Endothelial cell of umbilical vein (primary cell): ENCODE measurements around the gene USP46. TPM values are rescaled to one million over a fixed set of nuclear protein-coding genes. Genes with fewer than 3 reads are reported as not detected.

ENCODE experiments used
- BruUV-seq: library from RNA; stranded (reverse); fragments of 400-500 nt; replicated peaks from 2 replicates; lab custom pipeline; 2021; lab: Mats Ljungman, UMichigan
- CTCF ChIA-PET: fragments of 300-600, 350-600 bp; sonication (Branson Sonifier 250); formaldehyde crosslinking; loops from one replicate; lab custom pipeline; 2021; ENCODE audit warnings: antibody characterized with exemption, inconsistent platforms; lab: Charles Lee
- POLR2A ChIA-PET: fragments of 300-600, 350-600 bp; sonication (Branson Sonifier 250); formaldehyde crosslinking; loops from one replicate; lab custom pipeline; 2021; ENCODE audit warnings: antibody characterized with exemption, inconsistent platforms; lab: Charles Lee
- DNase-seq: peaks from one replicate; pipeline ENCODE4 v3.0.0-alpha.2; 2011; ENCODE audit warnings: low read depth, low spot score
- FAIRE-seq: peaks from 2 replicates; lab custom pipeline; 2011; peaks lifted over from hg19 to GRCh38; lab: Jason Lieb, UNC
- H2AFZ ChIP-seq: 2 replicates; pipeline ENCODE4 v1.6.0; 2012; ENCODE audit warnings: low read depth, low read length, control low read depth, inconsistent platforms
- H3K27ac ChIP-seq: 2 replicates; pipeline ENCODE4 v1.5.1; 2011; ENCODE audit warnings: low read depth, mild to moderate bottlenecking, control low read depth, low read length, moderate library complexity; ENCODE audit not compliant: insufficient read depth
- H3K27me3 ChIP-seq, 2 experiments: 2 replicates each; pipeline versions ENCODE4 v1.6.0 to v1.6.1; 2011; ENCODE audit warnings: low read length in 2 of 2, mixed read lengths in 1 of 2; ENCODE audit not compliant: control insufficient read depth in 2 of 2, insufficient read depth in 2 of 2
- H3K36me3 ChIP-seq, 2 experiments: 2 replicates in 1 of 2; 3 replicates in 1 of 2; pipeline ENCODE4 v1.5.1; 2011; ENCODE audit warnings: low read length in 2 of 2, mild to moderate bottlenecking in 1 of 2, moderate library complexity in 1 of 2; ENCODE audit not compliant: control insufficient read depth in 2 of 2, insufficient read depth in 2 of 2; ENCODE audit errors: extremely low read depth in 1 of 2
- H3K4me1 ChIP-seq: 3 replicates; pipeline ENCODE4 v1.5.1; 2011; ENCODE audit warnings: mild to moderate bottlenecking, low read length; ENCODE audit not compliant: control insufficient read depth, insufficient read depth; ENCODE audit errors: extremely low read depth
- H3K4me2 ChIP-seq: 2 replicates; pipeline ENCODE4 v1.6.1; 2011; ENCODE audit warnings: low read length, control low read depth, mixed read lengths; ENCODE audit not compliant: insufficient read depth
- H3K4me3 ChIP-seq, 3 experiments: fragments of 200-600 bp in 1 of 3; sonication (generic), shearing (Covaris generic) in 1 of 3; replicated peaks in 1 of 3; 2 replicates each; pipeline ENCODE4 v1.5.1; 2011 to 2016; ENCODE audit warnings: control low read depth in 3 of 3, low read length in 3 of 3, mild to moderate bottlenecking in 2 of 3, inconsistent platforms in 1 of 3, low read depth in 1 of 3, moderate library complexity in 1 of 3; ENCODE audit not compliant: insufficient read depth in 1 of 3
- H3K79me2 ChIP-seq: 2 replicates; pipeline ENCODE4 v1.6.0; 2012; ENCODE audit warnings: low read length, inconsistent platforms; ENCODE audit not compliant: control insufficient read depth, insufficient read depth
- H3K9ac ChIP-seq: replicated peaks from 2 replicates; pipeline ENCODE3; 2011; ENCODE audit warnings: low read length, control low read depth; ENCODE audit not compliant: insufficient read depth; ENCODE audit errors: extremely low read depth
- H3K9me1 ChIP-seq: replicated peaks from 3 replicates; pipeline ENCODE4 v1.6.0; 2011; ENCODE audit warnings: mild to moderate bottlenecking, low read length; ENCODE audit not compliant: control insufficient read depth, insufficient read depth; ENCODE audit errors: extremely low read depth
- H3K9me3 ChIP-seq: replicated peaks from 2 replicates; pipeline ENCODE4 v1.5.1; 2012; ENCODE audit warnings: low read length, inconsistent platforms; ENCODE audit not compliant: control insufficient read depth, insufficient read depth
- H4K20me1 ChIP-seq: replicated peaks from 2 replicates; pipeline ENCODE3; 2011; ENCODE audit warnings: mild to moderate bottlenecking, low read length; ENCODE audit not compliant: control insufficient read depth, insufficient read depth; ENCODE audit errors: extremely low read depth
- CTCF ChIP-seq, 2 donors: IDR thresholded peaks; 1 replicate in 1 of 2; 2 replicates in 1 of 2; pipeline ENCODE4 v1.5.1; 2011; ENCODE audit warnings: low read length in 2 of 2, mild to moderate bottlenecking in 2 of 2, moderate library complexity in 2 of 2, control low read depth in 1 of 2, inconsistent platforms in 1 of 2, low read depth in 1 of 2; ENCODE audit not compliant: insufficient read depth in 1 of 2; ENCODE audit errors: extremely low read depth in 1 of 2
- EZH2 ChIP-seq: IDR thresholded peaks from 2 replicates; pipeline ENCODE4 v1.6.1; 2012; ENCODE audit warnings: borderline replicate concordance, low read depth, mild to moderate bottlenecking, moderate library complexity, low read length, inconsistent platforms; ENCODE audit not compliant: severe bottlenecking
- FOS ChIP-seq: IDR thresholded peaks from 2 replicates; pipeline ENCODE4 v1.6.1; 2011; ENCODE audit warnings: mild to moderate bottlenecking, low read length, moderate library complexity, borderline replicate concordance; ENCODE audit not compliant: insufficient read depth
- GATA2 ChIP-seq: IDR thresholded peaks from 2 replicates; pipeline ENCODE4 v1.7.0; 2011; ENCODE audit warnings: low read depth, mild to moderate bottlenecking, moderate library complexity, mixed read lengths, low read length; ENCODE audit not compliant: insufficient read length, insufficient read depth
- JUN ChIP-seq: IDR thresholded peaks from 2 replicates; pipeline ENCODE4 v1.6.1; 2011; ENCODE audit warnings: borderline replicate concordance, low read depth; ENCODE audit not compliant: insufficient read length, insufficient read depth
- MAX ChIP-seq: IDR thresholded peaks from 2 replicates; pipeline ENCODE4 v1.6.1; 2011; ENCODE audit not compliant: insufficient read depth, insufficient read length
- MYC ChIP-seq: IDR thresholded peaks from one replicate; pipeline ENCODE4 v1.6.1; 2011; ENCODE audit warnings: mild to moderate bottlenecking, low read depth, low read length
- POLR2A ChIP-seq: IDR thresholded peaks from 2 replicates; pipeline ENCODE4 v1.6.1; 2012; ENCODE audit warnings: low read depth, mild to moderate bottlenecking, control low read depth, low read length
- POLR2AphosphoS5 ChIP-seq: IDR thresholded peaks from 2 replicates; pipeline ENCODE4 v1.6.1; 2012; ENCODE audit warnings: low read depth, mild to moderate bottlenecking, control low read depth, low read length, moderate library complexity; ENCODE audit not compliant: insufficient read depth
- dilution Hi-C: fragments of 300-500 bp; cut with MboI; formaldehyde crosslinking; loops from one replicate; pipeline ENCODE4 v1.15.0; 2019; ENCODE audit warnings: low sequenced_read_pairs; ENCODE audit not compliant: extremely low pct_ligation_motif_present
- intact Hi-C: fragments of 100-400 bp; cut with micrococcal nuclease; formaldehyde crosslinking; loops from one replicate; pipeline ENCODE4 v1.10.0; 2022
- polyA plus RNA-seq, 4 experiments: library from polyadenylated mRNA; depleted of rRNA in 3 of 4; stranded (reverse) in 3 of 4; unstranded in 1 of 4; fragments of >200 nt; gene quantifications; 2 replicates each; pipeline versions ENCODE4 v1.2.1 to v1.2.3, GENCODE V29; 2011 to 2012; ENCODE audit warnings: missing spikeins in 1 of 4
- total RNA-seq: library from RNA; stranded (reverse); gene quantifications from 2 replicates; pipeline ENCODE4 v1.2.3, GENCODE V29; 2021

The USP46 gene
- total and polyA plus RNA-seq, 2 donors (not counting 3 experiments of a cell fraction or from before 2014, with no cell fraction given) = 5.2 to 23.7 TPM

GRCh38 chr4:52577624-52577962 is 81.5 kb downstream of the USP46 start:
- Histone ChIP-seq H4K20me1 (no peaks in the 10 kb centered on the region), H2AFZ (no peak overlapping the region), H3K4me1 (no peaks in the 10 kb centered on the region), H3K79me2 (no peaks in the 10 kb centered on the region), H3K4me2 (no peak overlapping the region), H3K4me3 (no peak overlapping the region), H3K9me3 (no peaks in the 10 kb centered on the region), H3K9ac (no peak overlapping the region), H3K27ac (no peak overlapping the region), H3K9me1 (no peaks in the 10 kb centered on the region), H3K27me3 (peaks cover 0 to 4% of the 10 kb centered on the region in 2 experiments), H3K36me3 (no peaks in the 10 kb centered on the region)
- FAIRE-seq (no peak), DNase-seq (no peak)
- ChIA-PET POLR2A (no interaction called here), CTCF (interaction anchor here (1.3 kb wide), 2 partner anchors 9 to 11 kb away, joined by 3 to 6 read pairs; no protein-coding TSS in a partner anchor)
- intact Hi-C loops = no loop called here
- BruUV-seq = no TSS peak
- dilution Hi-C loops = no loop called here
- no peak for TF ChIP-seq POLR2AphosphoS5
- no peak for TF ChIP-seq EZH2
- no peak for TF ChIP-seq MAX
- no peak for TF ChIP-seq CTCF (IDR thresholded peaks at IDR 0.05; ENCODE audit: extremely low read depth in 1 of 2, insufficient read depth in 1 of 2, low read depth in 1 of 2, low read length in 2 of 2)
- TF ChIP-seq POLR2A = no peak
- no peak for TF ChIP-seq FOS
- no peak for TF ChIP-seq GATA2
- no peak for TF ChIP-seq MYC
- no peak for TF ChIP-seq JUN
